T-helper 2 cell treated with Interferon-gamma antibody and Interleukin-4, amounts not matched to agents 100 ng/mL and 5 ng/mL, for 36 hours (primary cell): ENCODE data around the gene CPED1. TPM values are rescaled to one million over a fixed set of nuclear protein-coding genes. Genes with fewer than 3 reads are reported as not detected.

ENCODE experiments used
- intact Hi-C: fragments of 100-400 bp; cut with micrococcal nuclease; formaldehyde crosslinking; loops from one replicate; pipeline ENCODE4 v1.15.1; 2023
- total RNA-seq: library from RNA; stranded (reverse); gene quantifications from 2 replicates; pipeline ENCODE4 v1.2.3, GENCODE V29; 2022

Gene CPED1
- total RNA-seq, 1 donor from 2014 or later = not detected

DNA sequence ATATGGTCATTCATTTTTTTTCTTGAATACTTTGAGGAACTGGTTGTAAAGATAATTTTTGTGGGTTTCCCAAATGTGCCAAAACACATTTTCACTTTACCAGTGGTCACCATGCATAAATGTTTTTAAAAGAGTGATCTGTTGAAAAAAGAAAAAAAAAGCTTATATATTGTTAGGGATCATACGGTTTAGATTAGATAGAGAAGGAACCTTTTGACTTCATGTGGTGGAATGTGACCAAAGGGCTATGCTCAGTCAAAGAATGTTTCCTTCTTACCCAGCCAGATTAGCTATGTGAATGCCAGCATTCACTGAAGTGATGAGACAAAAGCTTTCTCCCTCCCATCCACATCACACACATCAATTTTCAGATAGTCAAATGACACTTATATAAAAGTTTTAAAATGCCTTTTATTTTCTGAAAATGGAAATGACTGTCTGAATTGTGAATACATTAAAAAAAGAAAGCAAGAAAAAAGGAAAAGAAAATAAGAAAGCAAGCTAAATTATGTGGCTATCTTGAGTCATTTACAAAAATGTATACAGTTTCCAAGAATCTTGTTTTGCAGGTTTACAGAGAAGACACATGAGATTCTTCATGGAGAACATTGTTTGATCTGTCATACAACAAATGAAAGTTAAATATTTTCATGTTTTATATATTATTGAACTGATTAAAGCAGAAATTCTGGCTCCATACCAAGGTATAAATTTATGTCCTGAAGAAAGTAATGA is 8.6 kb upstream of the CPED1 start:
- intact Hi-C loops = loop anchor here (2.0 to 10.0 kb wide), 2 partner anchors 13 to 415 kb away; partner anchors contain the start of gene FAM3C

DNA sequence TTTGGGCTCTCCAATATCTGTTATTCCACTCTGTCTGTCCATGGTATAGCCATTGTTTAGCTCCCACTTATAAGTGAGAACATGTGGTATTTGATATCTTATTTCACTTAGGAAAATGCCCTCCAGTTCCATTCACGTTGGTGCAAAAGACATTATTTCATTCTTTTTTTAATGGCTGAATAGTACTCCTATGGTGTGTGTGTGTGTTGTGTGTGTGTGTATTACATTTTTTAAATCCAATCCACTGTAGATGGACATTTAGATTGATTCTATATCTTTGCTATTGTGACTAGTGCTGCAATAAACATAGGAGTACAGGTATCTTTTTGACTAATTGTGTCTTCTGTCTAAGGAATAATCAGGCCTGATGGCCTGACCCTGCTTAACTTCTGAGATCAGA is 7.4 kb upstream of the CPED1 start:
- intact Hi-C loops = loop anchor here (2.0 to 10.0 kb wide), 2 partner anchors 14 to 414 kb away; partner anchors contain the start of gene FAM3C

DNA sequence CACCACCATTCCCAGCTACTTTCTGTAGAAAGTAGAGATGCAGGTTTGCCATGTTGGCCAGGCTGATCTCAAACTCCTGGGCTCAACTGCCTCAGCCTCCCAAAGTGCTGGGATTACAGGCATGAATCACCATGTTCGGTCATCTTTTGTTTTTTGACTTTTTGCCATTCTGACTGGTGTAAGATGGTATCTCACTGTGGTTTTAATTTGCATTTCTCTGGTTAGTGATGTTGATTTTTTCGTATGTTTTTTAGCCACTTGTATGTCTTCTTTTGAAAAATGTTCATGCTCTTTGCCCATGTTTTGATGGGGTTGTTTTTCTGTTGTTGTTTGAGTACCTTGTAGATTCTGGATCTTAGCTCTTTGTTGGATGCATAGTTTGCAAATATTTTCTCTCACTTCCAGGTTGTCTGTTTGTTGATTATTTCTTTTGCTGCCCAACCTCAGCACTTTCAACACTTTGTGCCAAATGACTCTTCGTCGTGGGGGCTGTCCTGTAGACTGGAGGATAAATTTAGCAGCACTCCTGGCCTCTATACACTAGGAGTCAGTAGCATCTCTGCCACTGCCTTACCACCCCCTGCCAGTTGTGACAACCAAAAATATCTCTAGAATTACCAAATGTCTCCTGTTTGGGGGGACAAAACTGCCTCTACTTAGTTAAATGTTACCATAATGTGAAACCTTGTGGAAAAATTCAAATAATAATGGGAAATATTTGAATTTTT is 6.5 kb upstream of the CPED1 start:
- intact Hi-C loops = loop anchor here (1.0 to 10.0 kb wide), 3 partner anchors 15 to 413 kb away; partner anchors contain the start of genes FAM3C and ING3

DNA sequence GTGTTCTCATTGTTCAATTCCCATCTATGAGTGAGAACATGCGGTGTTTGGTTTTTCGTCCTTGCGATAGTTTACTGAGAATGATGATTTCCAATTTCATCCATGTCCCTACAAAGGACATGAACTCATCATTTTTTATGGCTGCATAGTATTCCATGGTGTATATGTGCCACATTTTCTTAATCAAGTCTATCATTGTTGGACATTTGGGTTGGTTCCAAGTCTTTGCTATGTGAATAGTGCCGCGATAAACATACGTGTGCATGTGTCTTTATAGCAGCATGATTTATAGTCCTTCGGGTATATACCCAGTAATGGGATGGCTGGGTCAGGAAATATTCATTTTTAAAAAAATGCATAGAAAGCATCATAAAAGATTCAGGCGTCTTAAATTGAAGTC is 4.9 kb upstream of the CPED1 start:
- intact Hi-C loops = loop anchor here (10.0 kb wide), 1 partner anchor 411 kb away; the partner anchor contains the start of gene FAM3C

DNA sequence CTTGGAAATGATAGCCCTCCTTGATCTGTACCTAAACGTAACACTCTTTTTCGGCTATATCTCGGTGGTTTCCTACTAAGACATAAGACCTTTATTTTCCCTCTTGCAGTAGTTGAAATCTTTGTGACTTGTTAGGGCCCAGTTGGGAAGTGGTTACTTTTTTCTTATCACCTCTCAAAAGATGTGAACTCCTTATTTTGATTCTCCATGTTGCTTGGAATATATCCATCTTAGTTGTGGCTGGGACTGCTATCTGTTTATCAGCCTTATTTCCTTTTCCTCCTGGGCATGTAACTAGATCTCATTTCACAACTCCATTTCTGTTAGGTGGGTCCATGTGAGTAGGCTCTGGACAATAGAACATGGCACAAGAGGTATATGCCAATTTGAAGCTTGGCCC is 4.1 kb upstream of the CPED1 start:
- intact Hi-C loops = loop anchor here (10.0 kb wide), 1 partner anchor 410 kb away; the partner anchor contains the start of gene FAM3C

DNA sequence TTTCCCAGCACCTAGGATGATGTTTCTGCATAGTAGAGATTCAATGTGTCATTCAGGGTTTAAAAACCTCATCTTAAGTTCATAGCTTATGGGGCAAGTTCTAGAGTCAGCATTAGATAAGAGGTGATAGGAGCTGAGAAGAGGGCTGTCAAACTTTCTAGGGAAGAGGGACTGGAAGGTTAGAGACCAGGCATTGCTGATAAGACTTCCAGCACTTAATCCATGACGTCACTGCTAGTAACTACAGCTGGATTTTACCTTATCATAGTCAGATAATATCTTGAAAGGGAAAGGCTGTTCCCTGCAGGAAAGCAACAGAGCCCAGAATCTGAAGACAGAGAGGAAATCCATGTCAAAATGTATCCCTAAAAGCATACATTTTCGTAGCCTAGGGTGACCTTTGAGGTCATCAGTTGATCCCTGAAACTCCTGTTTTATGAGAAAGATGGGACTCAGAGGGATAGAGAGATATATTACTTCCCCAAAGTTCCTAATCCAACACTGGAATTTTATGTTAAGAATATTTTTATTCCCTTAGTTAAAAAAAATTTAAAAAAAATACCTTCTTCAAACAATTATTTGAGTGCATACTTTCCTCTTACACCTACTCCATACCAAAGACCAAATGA is 3.3 kb upstream of the CPED1 start:
- intact Hi-C loops = loop anchor here (10.0 kb wide), 1 partner anchor 410 kb away; the partner anchor contains the start of gene FAM3C

DNA sequence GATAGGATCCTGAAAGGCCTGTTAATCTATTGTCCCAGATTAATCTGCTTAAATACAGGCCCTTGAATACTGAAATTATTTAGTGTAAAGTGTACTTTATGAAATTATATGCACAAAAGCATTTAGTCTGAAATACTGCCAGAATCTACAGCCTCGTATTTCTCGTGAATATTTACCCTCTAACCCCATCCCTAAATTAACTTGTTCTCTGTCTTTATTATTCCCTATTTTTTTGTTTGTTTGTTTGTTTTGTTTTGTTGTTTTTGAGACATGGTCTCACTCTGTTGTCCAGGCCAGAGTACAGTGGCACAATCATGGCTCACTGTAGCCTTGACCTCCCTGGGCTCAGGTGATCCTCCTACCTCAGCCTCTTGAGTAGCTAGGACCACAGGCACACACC is 2.7 kb upstream of the CPED1 start:
- intact Hi-C loops = loop anchor here (10.0 kb wide), 1 partner anchor 409 kb away; the partner anchor contains the start of gene FAM3C

DNA sequence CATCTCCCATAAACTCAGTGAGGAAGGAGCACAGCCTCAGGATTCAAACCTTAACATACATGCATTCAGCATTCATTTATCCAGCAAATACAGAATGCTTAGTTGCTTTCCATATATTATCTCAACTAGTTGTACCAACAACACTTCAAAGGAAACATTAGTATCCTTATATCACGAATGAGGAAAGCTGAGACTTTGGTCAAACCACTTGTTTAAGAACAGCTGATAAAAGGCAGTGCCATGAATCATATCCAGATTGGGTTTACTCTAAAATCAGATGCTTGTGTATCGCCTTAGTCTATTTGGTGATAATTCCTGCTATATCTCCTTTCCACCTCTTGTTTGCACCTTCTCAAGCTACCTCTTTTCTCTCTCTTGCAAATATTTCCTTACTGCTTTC is 1.9 kb upstream of the CPED1 start:
- intact Hi-C loops = loop anchor here (1.0 to 10.0 kb wide), 5 partner anchors 35 to 561 kb away; partner anchors contain the start of gene FAM3C

DNA sequence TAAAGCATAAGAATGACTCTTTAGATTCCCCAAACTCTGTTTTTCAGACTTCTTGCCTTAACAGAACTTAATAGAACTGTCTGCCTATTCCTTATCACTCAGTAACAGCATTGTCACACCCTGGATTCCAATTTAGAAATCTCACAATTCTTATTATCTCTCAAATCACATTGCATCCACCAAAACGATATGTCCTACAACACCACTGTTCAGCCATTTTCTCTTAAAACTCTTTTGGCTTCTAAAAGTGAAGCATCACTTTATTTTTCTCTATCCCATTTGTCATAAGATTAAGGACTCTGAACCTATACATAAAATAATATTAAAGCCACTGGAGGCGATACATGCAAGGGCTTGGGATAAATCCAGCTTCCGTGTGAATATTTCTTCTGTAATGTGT is 1.2 kb upstream of the CPED1 start:
- intact Hi-C loops = loop anchor here (1.0 to 10.0 kb wide), 5 partner anchors 36 to 560 kb away; partner anchors contain the start of gene FAM3C

DNA sequence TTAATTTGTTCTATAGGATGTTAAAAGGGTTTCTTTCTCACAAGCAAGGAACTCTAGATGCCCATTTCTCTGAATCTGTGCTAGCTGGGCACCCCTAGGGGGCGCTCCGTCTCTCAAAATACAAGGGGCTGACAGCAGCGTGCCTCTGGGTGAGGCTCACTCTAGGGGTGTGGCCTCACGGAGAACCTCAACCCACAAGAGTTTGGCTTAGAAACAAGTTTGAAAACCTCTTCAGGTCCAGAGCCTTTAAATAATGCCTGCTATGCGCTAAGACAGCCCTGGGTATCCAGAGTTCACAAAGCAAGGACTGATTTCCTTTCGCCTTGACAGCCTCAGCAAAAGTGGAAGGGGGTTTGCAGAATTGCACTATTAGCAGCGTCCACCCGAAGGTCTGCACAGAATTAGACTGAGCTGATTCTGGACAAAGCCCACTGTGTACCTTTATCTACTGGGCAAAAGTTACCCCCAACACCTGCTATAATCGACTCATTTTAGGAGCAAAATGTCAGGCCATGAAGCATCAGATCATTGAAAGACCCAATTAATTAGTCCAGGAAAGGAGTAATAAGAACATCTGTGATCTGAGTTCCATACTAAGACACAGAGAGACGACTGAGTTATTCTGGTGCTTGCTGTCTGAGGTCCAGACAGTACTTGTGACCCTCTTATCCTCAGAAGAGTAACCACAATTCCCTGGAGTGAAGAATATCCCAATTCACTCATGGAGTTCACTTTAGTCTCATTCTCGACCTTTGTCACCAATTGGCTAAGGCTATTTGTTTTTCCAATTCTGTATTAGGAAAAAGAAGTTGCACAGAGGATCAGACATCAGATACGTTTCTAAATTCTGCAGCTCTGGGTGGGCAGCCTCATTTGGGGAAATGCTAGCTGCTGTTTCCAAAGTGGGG is 574 bp upstream of the CPED1 start:
- intact Hi-C loops = loop anchor here (1.0 to 10.0 kb wide), 5 partner anchors 37 to 559 kb away; partner anchors contain the start of gene FAM3C

DNA sequence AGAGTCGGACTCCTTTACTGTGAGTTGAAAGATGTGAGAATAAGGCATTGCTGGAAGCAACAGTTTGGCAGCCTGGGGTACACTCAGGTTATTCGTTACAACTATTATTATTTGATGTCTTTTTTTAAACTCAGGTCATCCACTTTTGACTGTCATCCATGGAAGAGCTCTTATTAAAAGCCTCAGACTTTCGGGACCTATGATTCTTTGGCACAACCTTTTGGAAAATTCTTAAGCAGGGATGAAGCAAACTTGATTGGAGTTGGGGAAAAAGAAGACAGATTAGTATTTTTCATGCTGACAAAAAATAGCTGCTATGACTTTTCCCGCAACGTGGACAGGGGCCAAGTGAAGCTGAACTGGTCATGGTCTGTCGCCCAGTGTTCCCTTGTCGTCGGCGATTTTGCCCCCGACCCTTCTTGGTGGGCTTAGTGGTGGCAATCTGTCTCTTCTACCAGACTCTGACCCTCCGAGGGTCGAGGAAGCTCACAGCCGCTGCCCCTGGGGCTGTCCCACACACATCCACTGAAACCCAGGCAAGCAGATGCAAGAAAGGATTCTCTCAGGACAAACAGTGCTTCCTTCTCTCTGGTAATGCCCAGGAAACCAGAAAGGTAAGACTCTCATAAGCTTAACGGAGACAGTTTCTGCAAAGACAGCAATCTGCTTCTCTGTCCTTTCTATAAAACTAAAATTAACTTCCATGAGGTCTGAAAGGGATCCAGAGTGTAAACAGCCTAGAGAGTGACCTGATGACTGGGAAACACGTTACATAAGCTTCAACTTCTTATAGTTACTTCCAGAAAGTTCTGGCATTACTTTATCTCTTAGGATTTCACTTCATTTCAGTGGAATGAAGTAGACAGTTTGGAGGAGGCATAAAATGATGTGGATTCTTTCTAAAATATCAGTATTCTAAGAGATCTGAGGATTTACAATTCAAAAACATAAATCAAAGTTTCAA is 1.0 kb downstream of the CPED1 start:
- intact Hi-C loops = loop anchor here (10.0 kb wide), 1 partner anchor 405 kb away; the partner anchor contains the start of gene FAM3C

DNA sequence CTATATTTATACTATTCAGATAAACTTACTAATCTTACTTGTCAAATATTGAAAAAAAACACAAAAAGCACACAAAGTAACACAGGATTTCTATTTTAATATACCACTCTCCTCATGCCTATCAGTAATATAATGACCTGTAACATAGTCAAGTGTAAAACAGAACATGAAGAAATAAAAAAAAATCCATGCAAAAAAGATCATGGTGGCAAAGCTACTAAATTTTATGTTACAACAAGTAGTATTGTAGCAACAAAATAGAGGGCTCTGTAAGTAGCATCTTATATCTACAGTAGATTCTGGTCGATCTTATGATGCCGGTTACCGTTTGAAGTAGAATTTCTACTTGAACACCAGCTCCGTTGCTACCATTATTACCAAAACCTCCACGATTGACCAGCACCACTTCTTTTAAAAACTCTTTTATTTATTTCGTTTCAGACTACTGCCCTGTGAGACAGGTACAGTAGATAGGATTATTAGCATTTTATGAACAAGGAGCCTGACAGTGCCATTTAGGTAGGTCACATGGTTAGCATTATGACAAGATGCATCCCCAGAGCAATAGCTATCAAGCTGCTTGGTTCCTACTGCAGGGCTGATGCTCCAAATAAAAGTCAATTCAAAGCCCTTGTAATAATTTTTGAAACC is 2.1 kb downstream of the CPED1 start:
- intact Hi-C loops = no loop called here

DNA sequence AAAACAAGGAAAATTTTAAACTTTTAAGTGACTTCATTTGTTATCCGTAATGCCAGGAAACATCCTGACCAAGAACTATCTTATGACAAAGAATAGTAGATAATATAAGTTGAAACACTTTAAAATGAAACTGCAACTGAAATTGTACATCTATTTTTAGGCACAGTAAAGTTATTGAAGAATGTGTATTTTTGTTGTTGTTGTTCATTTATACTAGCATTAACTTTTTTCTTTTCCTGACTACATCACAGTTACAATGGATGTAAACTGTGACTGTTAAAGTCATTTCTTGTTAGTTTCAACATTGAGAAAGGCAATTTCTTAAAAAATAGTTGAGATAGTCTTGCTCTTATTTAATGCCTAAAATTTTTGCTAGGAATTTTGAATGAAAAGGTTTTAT is 2.6 kb downstream of the CPED1 start:
- intact Hi-C loops = no loop called here

DNA sequence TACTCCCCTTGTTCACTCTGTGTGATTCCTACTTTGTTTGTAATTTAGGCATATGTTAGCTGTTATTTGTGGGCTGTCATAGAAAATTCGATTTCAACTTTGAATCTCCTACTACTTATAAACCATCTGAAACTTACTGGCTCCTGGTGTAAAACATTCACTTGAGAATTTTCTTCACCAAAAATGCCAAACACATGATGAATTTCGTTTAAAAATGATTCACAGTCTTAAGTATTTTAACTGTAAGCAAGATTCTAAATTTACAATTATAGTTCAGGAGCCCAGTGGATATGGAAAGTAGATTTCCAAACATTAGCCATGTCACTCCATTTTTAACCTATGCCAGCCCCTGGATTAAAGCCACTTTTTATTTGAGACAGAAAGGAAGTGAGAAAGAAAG is 3.1 kb downstream of the CPED1 start:
- intact Hi-C loops = no loop called here

DNA sequence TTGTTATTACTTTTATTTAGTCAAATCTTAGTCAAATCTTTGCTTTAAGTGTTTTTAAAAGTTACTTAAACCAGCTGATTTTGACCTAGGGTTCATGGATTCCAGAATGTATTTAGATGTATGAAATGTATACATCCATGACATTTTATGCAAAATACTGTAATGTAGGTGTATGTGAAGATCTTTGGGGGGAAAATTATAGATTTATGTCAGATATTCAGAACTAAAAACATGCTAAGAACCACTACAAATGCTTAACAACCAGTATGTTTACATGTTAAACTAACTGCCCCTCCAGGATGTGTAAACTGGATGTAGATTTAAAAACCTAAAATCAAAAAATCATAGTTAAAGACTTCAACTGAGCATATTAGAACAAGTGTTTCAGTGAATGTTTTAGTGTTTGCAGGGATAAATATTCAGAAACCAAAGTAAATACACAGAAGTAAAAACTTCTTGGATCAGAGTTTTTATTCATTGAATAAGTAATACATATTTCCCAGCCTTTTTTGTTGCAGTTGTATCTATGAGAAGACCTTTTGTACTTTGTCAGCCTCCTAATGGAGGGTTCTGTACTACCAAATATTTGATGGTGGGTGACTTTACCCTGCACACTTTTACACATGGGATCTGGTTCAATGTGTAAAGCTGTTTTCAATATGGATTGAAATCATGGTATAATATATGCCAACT is 3.9 kb downstream of the CPED1 start:
- intact Hi-C loops = no loop called here

DNA sequence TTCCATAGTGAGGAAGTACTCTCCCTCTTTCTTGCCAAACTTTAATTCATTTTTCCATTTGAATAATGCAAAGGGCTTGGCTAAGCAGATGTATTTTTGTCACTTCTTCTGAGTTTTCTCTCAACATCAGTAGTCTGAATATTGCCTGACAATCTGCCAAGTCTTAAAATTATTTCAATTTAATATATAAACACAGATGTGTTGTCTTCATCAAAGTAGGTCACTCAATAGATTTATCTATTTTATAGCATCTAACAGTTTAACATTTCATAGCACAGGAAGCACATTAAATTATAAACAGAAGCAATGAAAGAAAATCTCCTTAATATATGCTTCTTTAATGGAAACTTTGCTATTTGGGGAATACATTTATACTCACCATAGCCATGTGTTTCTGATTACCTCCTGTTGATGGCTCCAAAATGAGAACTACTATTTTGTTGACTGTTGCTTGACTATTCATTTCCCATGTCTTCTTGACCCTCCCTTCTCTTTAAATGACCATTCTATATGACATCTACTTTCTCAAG is 4.5 kb downstream of the CPED1 start:
- intact Hi-C loops = no loop called here

DNA sequence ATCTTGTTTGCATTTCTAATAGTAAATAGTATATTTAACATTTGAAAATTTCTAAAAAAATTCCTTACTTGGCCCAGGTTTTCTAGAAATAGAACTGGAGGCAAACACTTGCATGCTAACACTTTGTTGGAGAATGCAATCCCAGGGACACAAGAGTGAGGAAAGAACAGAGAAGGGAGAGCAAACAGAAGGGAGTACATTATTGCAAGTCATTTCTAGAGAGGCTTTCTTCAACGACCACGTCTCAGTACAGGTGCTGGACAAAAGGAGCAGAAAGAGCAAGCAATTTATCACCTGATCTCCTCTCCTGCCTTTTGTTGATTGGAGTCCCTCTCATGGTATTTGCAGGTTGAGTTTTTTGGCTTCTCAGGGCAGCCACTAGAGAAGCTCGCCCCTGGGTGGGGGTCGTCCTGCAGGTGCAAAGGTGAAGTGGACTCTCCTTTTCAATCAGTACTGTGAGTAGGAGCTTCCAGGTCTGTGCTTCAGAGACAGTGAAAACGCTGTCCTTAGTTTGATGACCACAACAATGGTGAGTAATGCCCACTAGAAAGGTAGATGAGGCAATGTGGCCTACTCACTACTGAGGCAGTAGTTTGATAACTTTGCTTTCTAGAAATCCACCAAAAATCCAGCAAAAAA is 5.2 kb downstream of the CPED1 start:
- intact Hi-C loops = no loop called here
